HG03159 (cell line): ENCODE results near the gene RNF212B.
A peak's percentile ranks its signal among the peaks of the same experiment; 100 is the strongest.

Experiments
- ATAC-seq: cut with Tn5 transposase; IDR thresholded peaks from one replicate; pipeline ENCODE4 v1.9.1; 2021; ENCODE audit warnings: mild to moderate bottlenecking, moderate library complexity; ENCODE audit not compliant: unreplicated experiment

Gene RNF212B

GRCh38 chr14:23319746-23320583 lies 82.2 kb downstream of the RNF212B start:
- no peak for ATAC-seq

DNA sequence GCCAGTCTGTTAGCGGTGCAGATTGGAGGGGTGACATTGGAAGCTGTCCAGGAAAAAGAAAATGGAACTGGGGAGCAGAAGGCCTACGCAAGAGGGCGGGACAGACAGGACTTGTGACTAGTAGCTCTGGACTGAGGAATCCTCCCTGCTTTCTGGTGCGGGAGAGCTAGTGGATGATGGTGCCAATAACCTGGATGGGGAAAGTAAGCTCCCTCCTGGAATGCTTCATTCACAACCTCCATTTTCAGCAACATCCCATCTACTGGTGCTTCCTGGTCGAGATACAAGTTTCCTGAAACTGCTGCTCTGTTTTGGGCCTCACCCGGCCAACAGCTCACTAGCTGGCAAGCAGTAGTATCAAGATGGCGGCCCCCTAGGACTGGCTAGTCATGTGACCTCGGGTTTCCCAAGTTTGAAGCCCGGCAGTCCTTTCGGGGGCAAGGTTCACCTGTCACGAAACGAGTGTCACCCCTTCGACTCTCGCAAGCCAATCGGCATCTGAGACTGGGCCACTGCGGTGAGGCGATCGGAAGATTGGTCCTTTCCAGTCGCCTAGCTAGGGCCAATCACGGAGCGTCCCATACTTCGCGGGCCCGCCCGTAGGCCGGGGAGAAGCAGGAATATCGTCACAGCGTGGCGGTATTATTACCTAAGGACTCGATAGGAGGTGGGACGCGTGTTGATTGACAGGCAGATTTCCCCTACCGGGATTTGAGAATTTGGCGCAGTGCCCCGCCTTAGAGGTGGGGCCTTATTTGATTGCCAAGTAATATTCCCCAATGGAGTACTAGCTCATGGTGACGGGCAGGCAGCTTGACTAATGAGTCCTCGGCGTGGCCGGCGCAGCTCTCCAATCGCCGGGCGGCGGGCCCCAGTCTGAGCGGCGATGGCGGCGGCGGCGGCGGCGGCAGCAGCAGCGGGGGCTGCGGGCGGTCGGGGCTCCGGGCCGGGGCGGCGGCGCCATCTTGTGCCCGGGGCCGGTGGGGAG lies 83.1 kb downstream of the RNF212B start, which contains the start of gene PABPN1:
Gene PABPN1, plus strand, starts transcription at position 874 of the 988 bp plus-strand sequence. Its CDS starts 13 bp downstream, at position 887.
- peak; percentile 90 for ATAC-seq

DNA sequence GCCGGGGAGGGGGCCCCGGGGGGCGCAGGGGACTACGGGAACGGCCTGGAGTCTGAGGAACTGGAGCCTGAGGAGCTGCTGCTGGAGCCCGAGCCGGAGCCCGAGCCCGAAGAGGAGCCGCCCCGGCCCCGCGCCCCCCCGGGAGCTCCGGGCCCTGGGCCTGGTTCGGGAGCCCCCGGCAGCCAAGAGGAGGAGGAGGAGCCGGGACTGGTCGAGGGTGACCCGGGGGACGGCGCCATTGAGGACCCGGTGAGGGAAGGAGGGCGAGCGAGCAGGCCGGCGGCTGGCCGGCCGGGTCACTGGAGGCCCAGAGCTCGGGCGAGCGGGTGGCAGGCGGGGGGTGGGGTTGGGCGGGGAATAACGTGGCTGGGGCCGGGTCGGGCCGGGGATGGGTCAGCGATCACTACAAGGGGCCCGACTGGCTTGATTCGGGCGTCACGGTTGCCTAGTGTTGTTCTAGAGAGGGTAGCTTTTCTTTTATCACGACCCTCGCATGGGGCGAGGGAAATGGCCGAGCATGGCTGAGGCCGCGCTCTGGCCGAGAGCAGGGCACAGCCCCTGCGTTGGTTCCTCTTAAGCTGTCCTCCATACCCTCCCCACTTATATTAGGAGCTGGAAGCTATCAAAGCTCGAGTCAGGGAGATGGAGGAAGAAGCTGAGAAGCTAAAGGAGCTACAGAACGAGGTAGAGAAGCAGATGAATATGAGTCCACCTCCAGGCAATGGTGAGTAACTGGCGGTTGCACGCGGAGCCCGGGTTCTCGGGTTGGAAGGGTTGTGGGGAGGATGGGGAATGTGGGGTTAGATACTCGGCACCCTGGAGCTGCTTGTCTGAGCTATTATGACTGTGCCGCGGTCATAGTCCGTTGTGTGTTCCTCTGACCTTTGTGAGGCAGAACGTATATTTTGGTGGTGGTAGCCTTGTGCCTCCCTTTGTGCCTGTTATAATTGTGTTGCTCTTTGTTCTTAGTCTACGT lies 84.1 kb downstream of the RNF212B start:
- peak; percentile 6 for ATAC-seq
